Activated T-helper 9 cell treated with anti-CD3 and anti-CD28 coated beads, Interleukin-2, amount 50 U/mL, for 16 hours (primary cell): ENCODE data around the gene POLR2M.

Experiments used
- DNase-seq: peaks from one replicate; pipeline ENCODE4 v3.0.0-alpha.2; 2020; ENCODE audit warnings: low read depth

POLR2M gene

DNA sequence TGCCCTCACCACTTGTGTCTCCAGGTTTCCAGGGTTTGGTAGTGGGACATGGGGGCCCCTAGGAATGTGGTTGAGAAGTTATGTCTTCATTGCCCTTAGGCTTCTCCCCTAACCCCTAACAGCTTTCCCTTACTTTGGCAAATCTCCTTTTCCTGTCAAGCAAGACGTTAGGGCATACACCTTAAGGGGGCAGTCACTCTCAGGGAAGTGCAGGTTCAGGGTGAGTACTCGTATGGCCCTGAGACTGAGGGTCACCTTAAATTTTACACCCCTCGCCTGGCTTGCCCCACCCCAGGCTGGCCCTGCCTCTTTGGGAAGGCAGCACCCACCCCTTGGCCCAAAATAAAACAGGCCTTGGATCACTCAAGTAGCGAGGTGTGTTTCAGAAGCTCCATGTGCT is 33.5 kb downstream of the POLR2M start:
- DNase-seq, result no peak

DNA sequence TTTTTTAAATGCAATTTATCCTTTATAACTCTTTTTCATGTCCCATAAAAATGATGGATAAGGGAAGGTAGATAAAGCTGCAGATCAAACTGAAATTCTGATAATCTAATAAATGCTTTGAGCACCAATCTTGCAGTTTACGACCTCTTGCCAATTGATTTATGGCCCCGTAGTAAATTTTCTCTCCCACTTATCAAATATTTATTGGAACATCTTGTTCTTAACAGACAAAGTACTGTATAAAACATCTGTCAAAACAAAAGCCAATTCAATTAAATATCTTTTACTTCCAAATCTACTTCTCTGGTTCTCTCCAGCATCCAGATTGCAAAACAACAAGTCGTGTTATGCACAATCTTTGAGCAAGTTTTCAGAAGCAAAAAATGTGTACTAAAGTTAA is 34.6 kb downstream of the POLR2M start:
- no peak for DNase-seq

DNA sequence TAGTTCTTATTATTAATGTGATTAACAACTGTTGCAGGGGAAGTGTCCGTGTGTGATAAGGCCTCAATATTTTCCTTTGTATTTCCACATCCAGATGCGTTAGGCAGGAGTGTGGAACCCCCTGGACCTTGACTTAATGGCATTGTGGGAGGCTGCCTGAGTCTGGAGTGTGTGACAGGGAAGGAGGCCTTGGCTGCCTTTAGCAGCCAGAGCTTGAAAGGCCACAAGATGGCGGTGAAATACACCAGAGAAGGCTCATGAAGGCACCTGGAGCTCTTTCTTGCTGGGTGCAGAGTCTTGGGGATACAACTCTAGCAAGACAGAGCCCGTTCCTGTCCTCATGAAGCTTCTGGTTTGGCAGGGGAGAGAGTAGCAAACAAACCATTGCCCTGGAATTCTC is 36.9 kb downstream of the POLR2M start:
- no peak for DNase-seq

DNA sequence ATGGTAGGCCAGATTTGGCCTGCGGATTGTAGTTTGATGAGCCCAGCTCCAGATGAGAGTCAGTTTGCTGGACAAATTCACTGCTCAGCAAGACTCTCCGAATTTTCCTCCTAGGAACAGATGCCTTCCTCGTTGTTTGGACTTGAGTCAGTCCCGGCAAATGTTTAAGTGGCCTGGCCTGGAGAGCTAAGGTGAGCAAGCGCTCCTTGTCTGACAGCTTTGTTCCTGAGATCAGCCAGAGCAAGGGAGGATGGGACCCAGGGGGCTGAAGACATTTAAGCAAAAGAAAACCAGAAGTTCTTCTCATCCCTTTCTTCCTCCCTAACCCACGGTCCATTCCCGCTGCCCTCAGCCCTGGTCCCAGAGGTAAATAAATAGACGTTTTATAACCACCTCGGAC is 40.3 kb downstream of the POLR2M start:
- no peak for DNase-seq

DNA sequence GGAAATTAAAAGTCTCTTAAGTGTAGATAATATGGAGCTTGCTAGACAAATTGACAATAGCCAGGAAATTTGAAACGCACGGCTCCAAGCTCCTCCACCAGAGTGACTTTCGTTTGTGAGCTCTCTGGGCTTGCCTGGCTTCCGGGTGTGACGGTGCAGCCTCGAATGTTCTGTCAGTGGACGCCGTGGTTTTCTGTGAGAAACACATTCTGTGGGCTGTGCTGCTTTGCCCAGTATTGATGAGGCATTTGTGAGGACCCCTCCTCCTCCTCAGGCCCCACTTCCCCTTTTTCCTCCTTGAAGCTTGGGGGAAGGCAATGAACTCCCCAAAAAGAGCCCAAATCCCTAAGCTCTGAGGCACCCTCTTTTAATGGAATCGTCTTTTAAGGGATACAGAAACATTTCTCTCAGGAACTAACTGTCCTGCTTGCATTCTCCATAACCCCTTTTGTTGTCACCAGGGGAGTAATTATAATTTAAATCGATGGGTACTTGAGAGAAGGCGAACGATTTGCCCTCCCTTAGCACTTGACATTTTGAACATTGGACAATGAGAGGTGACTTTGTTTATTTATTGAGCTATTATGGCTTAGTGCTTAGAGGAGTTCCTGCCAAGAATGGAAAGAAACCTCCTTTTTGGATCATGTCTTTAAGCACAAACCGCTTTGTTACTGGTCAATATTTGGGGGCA is 40.8 kb downstream of the POLR2M start:
- no peak for DNase-seq

DNA sequence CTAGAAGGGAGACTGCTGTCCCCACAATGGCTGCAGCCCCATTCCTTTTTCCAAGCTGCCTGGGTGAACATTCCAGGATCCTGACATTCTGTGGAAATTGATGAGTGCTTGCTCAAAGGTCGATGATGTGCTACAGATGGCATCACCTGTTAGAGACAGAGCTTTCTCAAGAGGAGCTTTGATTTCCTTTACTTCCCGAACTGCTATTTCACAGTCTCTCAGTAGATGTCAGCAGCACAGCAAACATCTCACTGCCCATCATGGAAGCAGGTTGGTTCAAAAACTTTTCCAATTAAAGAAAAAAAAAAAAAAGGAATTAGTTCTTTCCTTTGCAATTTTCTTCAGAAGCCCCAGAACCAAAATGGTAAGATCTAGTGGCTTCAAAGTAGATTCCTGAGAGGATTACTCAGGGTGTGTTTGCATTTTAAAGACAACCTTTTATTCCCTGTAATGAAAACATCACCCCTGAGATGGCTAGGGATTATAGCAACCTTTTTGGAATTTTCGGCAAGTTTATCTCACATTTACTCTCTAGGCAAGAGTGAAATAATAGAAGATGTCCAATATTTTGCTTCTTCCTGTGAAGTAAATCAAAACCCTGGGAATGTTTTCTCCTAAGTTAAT is 44.8 kb downstream of the POLR2M start:
- DNase-seq, result no peak

DNA sequence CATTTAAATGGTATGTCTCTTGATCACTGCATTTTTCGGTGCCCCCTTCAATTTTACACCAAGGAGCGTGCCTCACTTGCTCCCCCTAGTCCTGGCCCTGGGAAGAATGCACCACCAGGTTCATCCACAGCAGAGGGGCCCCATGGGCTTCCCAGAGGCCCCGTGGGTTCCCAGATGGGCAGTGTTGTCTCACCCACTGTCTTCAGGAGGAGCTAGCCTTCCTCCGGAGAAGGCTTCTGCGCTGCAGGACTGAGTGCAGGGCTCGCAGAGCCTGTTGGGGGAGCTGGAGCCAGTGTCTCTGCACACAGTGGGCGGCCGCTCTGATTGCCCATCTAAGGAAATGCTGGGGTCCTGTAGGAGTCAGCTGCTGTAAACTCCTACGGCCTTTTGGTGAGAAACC is 45.9 kb downstream of the POLR2M start:
- DNase-seq, result no peak

DNA sequence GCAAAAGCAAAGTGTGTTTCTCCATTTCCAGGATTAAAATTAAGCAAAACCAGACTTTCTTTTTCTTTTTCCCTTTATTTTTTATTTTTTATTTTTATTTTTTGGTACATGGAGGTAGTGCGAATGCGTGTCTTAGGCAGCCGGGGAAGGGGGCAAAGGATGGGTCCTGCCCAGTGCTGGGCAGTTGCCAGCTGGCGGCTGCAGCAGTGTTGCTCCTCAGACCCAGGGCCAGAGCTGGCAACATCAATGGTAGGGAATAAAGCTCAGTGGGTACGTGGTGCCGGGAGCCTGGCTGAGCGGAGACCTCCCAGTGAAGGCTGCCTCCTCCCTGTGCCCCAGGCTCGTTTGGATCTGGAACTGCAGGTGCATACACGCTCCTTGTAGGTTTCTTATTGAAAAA is 46.3 kb downstream of the POLR2M start:
- DNase-seq, result no peak

DNA sequence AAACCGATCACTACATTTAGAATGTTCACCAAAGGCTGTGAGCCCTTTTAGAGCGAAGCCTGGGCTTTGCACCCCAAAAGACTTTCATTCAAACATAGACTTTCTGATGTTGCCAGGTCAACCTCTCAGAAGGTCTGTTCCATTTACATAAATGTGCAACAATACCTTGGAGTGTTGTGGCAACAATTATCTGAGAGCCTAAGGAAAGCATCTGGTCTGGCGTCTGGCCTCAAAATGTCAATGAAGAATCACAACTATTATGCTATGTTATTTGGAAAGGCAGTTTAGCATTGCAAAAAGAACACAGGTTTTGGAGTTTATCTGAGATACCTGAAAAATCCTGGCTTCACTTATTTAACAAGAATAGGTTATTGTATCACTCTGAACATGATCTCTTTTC is 50.0 kb downstream of the POLR2M start:
- no peak for DNase-seq

DNA sequence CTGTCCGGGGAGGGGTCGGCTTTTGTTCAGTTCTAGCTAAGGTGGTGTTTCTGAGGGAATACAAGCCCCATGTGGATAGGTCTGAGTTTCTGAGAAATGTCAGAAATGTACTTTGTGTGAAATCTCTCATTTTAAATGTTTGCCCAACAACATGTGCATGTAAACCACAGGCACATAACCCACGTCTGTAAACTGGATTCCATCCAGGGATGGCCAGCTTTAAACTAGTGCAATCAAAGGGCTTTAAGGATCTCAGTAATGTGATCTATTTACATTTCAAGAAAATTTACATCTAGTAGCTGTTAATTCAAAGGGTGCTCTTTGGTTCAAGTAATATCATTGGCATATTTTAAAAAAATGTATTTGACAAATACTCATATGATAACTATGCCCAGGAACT is 52.0 kb downstream of the POLR2M start:
- no peak for DNase-seq

DNA sequence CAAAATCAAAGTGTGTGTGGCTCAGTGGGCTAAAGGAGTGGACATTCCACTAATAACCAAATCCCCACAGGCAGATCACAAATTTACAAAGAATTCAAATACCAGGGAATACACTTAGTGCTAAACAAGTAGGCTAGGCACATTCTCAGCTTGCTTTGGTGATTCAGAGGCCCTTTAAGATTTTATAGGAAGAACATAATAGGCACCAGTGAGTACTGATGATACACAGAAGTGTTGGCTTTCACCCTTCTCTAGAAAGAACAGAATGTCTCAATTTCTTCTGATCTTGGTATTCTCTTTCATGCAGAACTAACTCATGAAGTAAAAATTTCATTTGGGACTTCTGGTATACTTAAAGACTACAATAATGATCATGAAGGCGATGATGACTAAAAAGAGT is 55.0 kb downstream of the POLR2M start:
- DNase-seq, result no peak

DNA sequence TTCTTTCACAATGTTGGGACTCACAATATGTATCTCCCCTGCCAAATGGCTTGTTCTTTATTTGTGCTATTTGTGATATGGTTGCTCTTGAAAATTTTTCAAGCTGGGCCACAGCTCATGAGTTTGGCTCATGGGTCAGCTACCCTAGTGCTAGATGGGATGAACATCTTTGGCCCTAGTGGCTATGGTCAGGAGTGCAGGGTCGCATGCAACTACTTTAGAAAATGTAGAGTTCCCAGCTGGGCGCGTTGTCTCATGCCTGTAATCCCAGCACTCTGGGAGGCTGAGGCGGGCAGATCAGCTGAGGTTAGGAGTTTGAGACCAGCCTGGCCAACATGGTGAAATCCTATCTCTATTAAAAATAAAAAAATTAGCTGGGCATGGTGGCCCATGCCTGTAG is 55.8 kb downstream of the POLR2M start:
- DNase-seq, result no peak

DNA sequence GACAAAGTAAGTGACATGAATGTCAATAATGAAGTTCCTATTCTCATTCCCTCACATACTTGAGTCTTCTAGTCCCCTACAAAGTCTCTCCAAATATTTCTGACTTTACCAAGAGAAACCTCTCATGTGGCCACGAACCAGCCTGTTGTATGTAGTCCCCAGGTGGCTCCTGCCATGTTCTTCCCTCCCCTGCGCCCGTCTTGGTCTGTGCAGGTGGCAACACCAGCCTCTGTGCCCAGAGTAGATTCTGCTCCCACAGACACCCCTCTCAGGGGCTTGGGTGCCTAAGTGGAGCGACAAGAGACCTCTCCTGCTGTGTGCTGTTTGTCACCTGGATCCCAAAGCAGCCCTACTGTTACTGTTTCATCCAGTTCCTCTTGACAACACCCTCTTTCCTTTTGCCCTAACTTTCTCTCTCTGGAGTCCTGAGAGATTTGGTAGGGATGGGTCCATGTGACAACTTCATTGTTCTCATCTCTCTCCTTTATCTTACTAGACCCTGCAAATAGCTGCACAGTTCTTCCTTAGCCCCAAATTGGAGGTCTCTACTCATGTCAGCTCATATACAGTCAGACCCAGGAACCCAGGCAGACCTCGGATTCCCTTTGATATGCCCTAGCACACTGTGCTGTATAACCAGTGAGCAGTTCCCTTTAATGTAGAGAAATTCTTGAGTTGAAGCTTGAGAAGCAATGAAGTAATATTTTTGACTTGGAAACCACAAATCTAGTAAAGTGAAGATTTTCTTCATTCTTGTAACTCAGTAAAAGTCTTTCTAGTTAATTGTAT is 56.9 kb downstream of the POLR2M start:
- DNase-seq, result no peak
